Fibroblast of skin of abdomen (primary cell): Measurements from ENCODE around the gene EPN1.

Source experiments
- DNase-seq: peaks from one replicate; pipeline ENCODE4 v3.0.0-alpha.2; 2013

The EPN1 gene

DNA sequence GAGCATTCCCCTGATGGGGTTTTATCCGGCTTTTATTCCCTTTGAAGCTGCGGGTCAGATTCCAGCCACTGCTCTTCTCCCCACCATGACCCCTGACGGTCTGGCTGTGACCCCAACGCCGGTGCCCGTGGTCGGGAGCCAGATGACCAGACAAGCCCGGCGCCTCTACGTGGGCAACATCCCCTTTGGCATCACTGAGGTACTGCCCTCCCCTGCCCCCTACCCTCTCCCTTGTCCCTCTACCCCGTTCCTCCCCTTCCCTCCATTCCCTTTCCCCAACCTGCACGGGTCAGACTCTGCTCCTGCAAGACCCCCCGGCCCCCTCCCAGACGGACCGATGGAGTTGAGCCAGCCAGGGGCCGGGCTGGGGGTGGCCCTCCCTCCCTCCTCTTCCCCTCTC, 14.0 kb upstream of the EPN1 start:
- DNase-seq = no peak

DNA sequence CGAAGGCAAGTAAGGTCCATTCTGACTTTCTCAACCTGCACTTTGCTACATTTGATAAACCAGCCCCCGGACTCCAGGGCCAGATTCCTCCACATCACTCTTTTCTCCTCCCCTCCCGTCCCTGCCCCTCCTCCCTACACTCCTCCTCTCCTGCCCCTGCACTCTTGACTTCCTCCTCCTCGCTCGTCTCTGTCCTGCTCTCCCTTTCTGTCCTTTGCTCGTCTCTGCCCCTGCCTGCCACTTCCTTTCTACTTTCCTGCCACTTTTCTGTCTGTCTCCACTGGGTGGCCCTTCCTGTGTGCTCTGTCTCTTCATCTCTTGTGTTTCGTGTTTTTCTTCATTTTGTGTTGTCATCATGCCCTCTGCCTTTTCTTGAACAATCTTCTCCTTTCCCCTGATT, 13.2 kb upstream of the EPN1 start:
- no peak for DNase-seq

DNA sequence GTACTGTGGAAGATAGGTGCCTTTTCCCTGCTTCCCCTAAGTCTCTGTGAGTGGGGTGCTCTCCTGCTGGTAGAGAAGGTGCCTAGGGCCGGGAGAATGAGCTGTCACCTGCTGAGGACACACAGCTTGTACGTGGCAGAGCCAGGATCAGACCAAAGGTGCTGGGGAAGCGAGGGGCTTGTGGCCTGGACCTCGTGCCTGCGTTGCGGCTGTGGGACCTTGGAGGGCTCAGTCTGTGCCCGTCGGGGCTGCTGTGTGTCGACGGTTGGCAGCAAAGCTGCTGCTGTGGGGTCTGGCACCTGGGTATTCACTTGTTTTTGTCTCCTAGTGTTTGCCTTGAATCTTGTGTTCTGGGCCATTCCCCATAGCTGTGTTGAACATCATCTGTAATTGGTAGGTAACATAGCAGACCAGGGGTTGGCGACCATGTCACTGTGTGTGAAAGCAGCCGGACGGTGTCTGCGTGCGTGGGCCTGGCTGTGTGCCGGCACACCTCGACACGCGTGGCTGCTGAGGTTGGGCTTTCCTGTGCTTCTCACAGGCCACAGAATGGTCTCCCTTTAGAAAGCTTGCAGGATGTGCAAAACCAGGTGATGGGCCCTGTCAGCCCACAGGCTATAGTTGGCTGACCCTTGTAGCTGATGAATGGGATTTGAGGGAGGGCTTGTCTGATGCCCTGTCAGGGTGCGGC, 11.0 kb upstream of the EPN1 start:
- no peak for DNase-seq

DNA sequence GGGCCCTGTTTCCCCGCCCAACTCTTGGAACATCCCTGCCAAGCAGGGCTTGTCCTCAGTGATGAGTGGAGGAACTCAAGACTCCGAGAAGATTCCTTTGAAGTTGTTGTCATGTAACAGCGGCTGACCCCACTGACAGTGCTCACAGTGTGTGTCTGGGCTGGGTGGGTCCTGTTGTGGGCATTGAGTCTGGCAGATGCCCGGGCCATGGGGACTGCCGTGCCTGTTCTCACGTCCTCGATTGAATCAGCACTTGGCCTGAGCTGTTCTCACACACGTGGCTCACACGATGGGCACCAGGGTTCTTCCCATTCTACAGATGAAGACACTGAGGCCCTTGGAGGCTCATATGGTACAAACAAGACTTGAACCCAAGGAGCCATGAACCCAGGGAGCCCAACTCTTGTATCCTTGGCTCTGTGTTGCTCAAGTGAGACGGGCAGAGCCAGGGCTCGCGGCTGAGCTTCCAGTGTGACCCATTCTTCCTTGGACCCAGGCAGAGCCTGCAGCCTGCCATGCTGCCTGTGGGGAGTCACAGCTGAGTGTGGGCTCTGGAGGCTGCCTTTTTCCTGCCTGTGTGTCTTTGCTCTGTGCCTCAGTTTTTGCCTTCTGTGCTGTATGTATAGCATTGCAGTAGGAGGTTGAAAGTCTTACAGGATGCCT, 8.6 kb upstream of the EPN1 start:
- DNase-seq = no peak

- DNase-seq = no peak
These were observed 8.0 kb upstream of the EPN1 start for GRCh38 chr19:55667006-55667381.

DNA sequence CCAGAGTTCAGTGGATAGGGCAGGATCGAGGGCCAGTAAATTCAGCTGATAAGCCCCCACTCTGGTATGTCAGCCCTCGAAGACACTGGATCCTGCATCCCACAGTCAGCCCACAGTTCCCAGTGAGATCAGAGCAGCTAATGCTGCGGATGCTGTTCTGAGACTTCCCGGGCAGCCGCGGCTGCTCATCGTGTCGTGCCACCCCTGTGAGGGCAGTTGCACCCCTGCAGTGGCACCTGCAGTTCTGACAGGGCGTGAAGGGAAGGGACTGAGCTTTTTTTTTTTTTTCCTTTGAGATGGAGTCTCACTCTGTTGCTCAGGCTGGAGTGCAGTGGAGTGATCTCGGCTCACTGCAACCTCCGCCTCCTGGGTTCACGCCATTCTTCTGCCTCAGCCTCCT, 7.5 kb upstream of the EPN1 start:
- no peak for DNase-seq

GRCh38 chr19:55667958-55668357, 7.1 kb upstream of the EPN1 start:
- DNase-seq = no peak

- DNase-seq = no peak
These were observed 6.2 kb upstream of the EPN1 start for GRCh38 chr19:55668603-55669348.

- DNase-seq = no peak
These were observed 5.4 kb upstream of the EPN1 start for GRCh38 chr19:55669418-55670279.

DNA sequence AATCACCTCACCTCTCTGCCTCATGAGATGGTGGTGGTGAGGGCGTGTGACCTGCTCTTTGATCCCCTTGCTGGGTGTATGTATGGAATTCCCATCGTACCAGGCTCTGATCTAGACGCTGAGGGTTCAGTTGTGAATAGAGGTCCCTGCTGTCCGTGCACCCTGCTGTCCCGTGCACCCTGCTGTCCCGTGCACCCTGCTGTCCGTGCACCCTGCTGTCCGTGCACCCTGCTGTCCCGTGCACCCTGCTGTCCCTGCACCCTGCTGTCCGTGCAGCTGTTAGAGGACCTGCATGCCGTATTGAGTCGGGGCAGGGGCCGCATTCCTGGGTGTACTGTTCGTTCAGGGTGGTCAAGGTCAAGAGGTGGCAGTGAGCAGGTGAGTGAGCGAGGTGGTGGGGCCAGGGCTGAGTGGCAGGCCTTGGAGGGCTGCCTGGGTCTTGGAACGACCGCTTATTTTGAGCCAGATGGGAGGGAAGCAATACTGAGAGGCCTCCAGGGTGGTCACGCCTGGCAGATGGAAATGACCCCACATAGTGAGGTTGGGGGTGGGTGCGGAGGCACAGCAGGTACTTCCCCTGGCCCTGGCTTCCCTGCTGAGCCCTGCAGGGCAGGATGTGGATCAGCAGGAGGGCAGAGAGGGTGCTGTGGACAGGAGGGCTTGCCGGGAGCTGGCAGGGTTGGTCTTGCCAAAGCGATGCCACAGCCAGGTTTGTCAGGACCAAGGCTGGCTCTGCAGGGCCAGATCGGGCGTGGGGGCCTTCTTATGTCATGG, 4.6 kb upstream of the EPN1 start:
- DNase-seq = no peak

- no peak for DNase-seq
These were observed 4.0 kb upstream of the EPN1 start for GRCh38 chr19:55671054-55671378.

- no peak for DNase-seq
These were observed 2.6 kb upstream of the EPN1 start for GRCh38 chr19:55672418-55672817.

GRCh38 chr19:55673465-55673864, 1.6 kb upstream of the EPN1 start:
- no peak for DNase-seq

- no peak for DNase-seq
These were observed 1.1 kb upstream of the EPN1 start for GRCh38 chr19:55673889-55674288.

DNA sequence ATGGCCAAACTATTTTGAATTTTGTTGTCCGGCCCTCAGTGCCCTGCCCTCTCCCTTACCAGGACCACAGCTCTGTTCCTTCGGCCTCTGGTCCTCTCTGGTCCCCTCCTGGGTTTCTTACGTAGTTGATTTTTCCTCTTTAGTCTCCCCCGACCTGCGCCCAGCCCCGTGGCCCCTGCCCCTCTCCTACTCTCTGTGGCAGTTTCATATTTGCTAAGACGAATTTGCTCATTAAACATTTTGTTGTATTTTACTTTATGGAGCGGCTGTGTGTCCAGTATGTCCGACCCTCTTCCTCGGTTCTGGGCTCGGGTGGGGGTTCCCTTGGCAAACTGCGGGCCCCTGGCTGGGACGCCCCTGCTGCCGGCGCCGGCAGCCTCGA, 576 bp upstream of the EPN1 start:
- no peak for DNase-seq

GRCh38 chr19:55675661-55676354, 782 bp downstream of the EPN1 start:
- no peak for DNase-seq

GRCh38 chr19:55676383-55676782, 1.4 kb downstream of the EPN1 start:
- no peak for DNase-seq

DNA sequence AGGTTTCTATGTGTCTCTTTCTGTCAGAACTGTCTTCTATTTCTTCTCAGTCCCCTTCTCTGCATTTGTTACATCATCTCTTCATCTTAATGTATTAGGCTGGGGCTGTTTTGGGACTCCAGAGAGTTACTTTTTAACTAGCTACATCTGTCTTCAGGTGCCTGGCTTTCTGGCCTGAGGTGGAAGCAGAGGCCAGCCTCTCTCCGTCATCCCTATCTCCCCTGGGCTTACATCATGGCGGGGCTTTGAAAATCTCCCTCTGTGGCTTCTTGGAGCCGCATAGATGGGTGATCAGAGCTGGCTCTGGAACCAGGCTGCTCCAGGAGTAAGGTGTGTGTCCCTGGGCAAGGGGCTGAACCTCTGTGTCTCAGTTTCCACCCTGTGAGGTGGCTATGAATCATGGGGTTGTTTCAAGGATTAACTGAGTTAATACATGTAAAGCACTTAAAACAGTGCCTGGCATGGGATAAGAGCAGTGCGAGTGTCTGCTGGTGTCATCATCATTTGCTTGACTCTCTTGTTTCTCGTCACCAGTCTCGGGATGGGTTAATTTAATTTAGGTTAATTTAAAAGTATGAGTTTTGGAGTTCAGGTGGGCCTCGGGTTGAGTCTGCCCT, 2.0 kb downstream of the EPN1 start:
- DNase-seq = no peak

GRCh38 chr19:55677572-55678028, 2.6 kb downstream of the EPN1 start:
- no peak for DNase-seq

GRCh38 chr19:55678121-55678671, 3.2 kb downstream of the EPN1 start:
- DNase-seq = no peak
